Measurements from ENCODE around the gene HES2. TPM values are rescaled to one million over a fixed set of nuclear protein-coding genes. Genes with fewer than 3 reads are reported as not detected.
"Not testable (repeated sequence)": the region's sequence is repeated elsewhere in the genome, so short reads cannot be mapped to it uniquely, and the experiment has no call there.

Gene HES2
- total RNA-seq, 2 experiments from 2014 or later: not detected

DNA sequence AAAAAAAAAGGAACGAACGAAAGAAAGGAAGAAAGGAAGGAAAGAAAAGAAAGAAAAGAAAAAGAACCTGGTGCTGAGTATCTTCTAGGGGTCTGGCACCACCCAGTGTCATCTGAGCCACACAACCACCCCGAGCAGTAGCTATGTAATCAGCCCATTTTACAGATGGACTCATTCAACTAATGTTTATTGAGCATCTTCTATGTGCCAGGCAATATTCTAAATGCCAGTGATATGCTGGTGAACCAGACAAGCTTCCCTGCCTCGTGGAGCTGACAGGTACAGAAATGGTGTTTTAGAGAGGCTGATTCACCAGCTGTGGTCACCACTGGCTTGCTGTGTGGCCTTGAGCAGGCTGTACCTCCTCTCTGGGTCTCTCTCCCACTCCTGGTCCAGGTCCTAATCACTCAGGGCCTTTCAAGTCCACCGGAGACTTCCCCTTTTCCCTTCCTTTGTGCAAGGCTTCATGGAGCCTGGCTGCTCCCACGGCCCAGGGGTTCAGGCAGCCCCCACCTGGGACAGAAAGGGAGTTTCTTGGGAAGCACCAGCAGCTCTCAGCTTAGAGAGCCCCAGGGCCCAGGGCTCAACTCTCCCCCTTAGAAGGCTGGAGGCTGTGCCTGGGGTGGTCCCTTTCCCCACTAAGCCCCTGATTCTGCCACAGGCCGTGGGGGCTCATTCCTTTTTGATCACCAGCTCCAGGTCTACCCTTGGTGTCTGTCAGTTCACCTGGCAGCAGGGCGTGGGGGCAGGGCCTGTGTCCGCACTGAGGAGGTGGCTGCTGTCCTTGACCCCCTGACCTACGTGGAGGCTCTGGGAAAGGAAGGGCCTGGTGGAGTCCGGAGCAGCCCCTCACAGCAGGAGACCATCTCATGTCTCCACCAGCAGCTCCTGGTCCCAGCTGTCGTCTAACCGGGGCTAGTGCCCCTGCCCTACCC is 12.2 kb upstream of the HES2 start:
- H3K4me1 Mint-ChIP-seq, H3K9me3 Mint-ChIP-seq, H3K27ac Mint-ChIP-seq, H3K4me3 Mint-ChIP-seq, H3K27me3 Mint-ChIP-seq, DNase-seq, H3K36me3 Mint-ChIP-seq: not testable (repeated sequence)

DNA sequence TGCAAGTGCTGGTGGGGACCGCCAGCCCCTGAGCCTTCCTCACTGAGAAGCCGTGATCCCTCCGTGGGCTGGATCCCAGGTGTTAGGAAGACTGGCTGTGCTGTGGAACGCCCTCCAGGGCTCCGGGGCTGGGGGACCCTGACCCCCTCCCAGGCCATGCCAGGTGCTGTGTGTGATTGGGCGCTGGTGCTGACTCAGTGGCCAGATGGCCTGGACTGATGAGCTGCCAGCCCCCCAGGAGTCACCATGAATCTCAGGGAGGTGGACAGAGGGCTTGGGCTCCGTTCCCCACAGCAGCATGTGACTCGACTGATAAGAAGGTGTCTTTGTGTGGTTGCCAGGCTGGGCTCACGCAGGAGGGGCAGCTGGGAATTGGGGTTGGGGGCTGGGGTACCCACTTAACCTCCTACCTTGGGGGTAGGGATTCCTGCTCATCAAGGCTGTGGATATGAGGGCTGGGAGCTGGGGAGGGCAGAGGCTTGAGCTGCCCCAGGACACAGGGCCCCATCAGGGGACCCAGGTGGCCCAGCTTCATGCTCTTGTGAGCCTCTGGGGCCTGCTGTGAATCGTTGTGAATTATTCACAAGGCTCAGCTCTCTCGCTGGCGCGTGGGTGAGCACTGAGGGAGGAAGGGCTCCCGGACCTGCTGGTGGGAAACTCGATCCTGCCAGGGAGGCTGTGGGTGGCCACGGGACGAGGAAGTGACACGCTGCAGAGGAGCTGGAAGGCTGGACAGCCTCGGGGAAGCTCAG is 10.1 kb upstream of the HES2 start:
- not testable (repeated sequence) for H3K27ac Mint-ChIP-seq, H3K4me3 Mint-ChIP-seq

DNA sequence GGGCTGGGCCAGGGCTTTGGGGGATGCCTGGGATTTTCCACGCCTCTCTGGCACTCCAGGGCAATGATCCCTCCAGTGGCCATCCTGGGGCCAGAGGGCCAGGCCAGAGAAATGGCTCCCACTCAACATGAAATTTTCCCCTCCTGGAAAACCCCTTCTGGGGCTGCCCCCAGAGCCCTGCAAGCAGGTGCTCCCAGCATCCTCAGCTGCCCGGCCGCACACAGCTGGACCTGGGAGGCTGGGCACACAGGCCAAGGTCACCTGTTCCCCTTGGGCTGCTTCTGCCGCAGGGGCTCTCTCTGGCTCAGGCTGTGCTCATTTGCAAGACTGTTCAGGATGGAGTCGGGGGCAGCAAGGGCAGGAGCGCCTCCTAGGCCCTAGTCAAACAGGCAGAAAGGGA is 8.7 kb upstream of the HES2 start:
- H3K27ac Mint-ChIP-seq, H3K4me3 Mint-ChIP-seq, DNase-seq, H3K4me1 Mint-ChIP-seq, H3K9me3 Mint-ChIP-seq, H3K36me3 Mint-ChIP-seq: not testable (repeated sequence)
- peaks cover 32% of the 10 kb centered on the region for H3K27me3 Mint-ChIP-seq

More for the DNA sequence above, 10.1 kb upstream of the HES2 start:
- H3K27me3 Mint-ChIP-seq: peaks cover 22% of the 10 kb centered on the region
- DNase-seq, H3K9me3 Mint-ChIP-seq, H3K36me3 Mint-ChIP-seq, H3K4me1 Mint-ChIP-seq: not testable (repeated sequence)

DNA sequence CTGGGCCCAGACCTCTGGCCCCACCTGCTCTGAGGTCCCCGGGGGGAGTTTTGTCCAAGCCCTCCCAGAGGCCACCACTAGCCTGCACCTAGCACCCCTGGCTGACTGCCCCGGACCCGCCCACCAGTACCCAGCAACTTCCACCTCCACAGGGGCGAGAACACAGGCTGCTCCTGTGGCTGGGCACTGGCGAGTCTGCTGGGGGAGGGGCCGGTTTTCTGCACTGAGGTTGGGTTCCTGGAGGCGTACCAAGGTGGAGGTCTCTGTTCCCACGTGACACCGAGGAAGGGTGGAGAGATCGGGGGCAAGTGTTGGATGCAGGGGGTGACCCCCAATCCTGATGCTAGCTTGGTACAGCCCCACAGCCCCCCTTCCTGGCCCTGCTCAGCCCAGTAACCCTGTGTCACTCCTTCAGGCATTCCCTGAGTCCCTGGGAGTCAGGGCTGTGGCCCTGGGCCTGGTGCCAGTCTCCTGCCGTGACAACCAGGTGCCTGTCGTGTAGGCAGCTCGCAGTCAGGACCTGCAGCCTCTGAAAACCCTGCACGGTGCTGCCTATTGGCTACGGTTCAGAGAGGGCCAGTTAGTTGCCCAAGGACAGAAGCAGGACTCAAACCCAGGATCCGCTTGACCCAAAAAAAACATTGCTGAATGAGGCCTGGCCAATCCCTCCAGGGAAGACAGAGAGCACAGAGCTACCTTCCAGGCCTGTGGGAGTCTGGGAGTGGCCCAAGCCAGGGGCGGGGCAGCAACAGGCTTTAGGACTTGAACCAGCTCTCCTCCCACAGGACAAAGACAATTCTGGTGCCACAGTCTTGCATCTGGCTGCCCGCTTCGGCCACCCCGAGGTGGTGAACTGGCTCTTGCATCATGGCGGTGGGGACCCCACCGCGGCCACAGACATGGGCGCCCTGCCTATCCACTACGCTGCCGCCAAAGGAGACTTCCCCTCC is 8.0 kb upstream of the HES2 start:
- no peak overlapping the region for H3K27ac Mint-ChIP-seq
- no peaks in the 10 kb centered on the region for H3K36me3 Mint-ChIP-seq
- peaks cover 35% of the 10 kb centered on the region for H3K27me3 Mint-ChIP-seq
- DNase-seq: no peak
- no peak overlapping the region for H3K4me3 Mint-ChIP-seq
- no peaks in the 10 kb centered on the region for H3K9me3 Mint-ChIP-seq
- H3K4me1 Mint-ChIP-seq: peaks cover 3% of the 10 kb centered on the region

DNA sequence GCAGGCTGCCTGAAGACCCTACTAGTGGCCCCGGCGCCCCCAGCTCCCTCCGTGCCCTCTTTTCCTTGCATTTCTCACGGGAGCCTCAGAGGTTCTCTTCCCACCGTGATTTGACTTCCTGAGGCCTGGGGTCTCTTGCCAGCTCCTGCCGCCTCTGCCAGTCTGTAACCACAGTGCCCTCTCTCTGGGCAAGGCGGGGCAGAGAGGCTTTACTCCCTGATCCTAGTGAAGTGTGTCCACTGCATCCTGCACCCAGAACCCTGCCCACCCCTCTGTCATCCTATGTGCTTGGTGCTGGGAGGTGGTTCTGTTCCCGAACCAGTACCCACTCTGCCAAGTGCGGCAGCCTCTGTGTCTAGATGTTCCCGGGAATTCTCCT is 7.2 kb upstream of the HES2 start:
- Mint-ChIP-seq H3K4me3 (no peak overlapping the region), H3K27ac (no peak overlapping the region), H3K27me3 (peaks cover 42% of the 10 kb centered on the region), H3K9me3 (no peaks in the 10 kb centered on the region), H3K4me1 (peaks cover 3% of the 10 kb centered on the region), H3K36me3 (no peaks in the 10 kb centered on the region)
- no peak for DNase-seq

DNA sequence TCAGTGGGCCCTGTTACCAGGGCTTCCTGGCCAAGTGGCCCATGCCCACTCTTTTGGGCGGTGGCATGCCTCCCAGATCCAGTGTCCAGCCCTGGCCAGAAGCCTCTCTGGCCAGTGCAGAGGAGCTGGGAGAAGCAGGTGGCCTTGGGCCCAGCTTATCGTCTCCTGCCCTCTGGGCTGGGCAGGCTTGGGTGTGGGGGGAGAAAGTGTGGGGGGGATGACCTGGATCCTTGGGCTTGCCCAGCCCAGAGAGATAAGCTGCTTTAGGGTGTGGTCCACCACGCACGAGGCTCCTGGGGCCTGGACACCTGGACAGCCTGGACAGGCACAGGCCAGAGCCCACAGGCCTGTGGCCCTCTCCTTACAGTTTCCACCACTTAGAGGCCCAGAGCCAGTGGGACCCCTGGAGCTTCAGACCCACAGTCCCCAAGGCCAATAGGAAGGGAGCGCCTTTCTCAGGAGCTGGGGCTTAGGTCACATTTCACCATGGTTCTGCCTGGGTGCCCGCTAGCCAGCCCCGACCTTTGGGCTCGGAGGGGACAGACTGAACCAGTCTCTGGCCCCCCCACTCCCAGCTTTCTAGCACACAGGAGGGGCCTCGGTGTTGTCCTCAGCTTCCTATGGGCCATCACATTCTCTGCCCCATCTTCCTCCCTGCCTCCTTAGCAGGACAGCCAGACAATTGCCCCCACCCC is 6.7 kb upstream of the HES2 start:
- no peaks in the 10 kb centered on the region for H3K9me3 Mint-ChIP-seq
- no peak for DNase-seq

DNA sequence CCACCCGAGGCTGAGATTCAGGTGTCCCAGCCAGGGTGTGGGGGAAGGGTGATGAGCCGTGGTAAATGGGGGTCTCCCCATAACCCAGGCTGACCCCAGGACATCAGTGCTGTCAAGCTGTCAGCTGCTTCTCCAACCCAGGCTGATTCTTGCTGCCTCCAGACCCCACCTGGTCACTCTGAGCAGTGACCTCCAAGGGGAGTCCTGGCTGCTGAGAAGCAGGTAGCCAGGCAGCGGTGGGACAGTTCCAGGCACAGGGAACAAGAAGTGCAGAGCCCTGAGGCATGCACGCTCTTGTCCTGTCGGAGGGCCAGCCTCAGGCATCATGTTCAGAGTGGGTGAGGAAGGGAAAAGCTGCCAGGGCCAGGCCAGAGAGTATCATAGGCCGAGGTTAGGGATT is 5.9 kb upstream of the HES2 start:
- DNase-seq: no peak
- H3K27me3 Mint-ChIP-seq: peaks cover 56% of the 10 kb centered on the region
- H3K4me3 Mint-ChIP-seq: no peak overlapping the region
- peaks cover 3% of the 10 kb centered on the region for H3K4me1 Mint-ChIP-seq
- H3K36me3 Mint-ChIP-seq: no peaks in the 10 kb centered on the region
- no peak overlapping the region for H3K27ac Mint-ChIP-seq
- H3K9me3 Mint-ChIP-seq: no peaks in the 10 kb centered on the region

More for the DNA sequence above, 6.7 kb upstream of the HES2 start:
- Mint-ChIP-seq H3K27me3 (peaks cover 48% of the 10 kb centered on the region), H3K27ac (no peak overlapping the region), H3K4me3 (no peak overlapping the region), H3K4me1 (peaks cover 3% of the 10 kb centered on the region), H3K36me3 (no peaks in the 10 kb centered on the region)

DNA sequence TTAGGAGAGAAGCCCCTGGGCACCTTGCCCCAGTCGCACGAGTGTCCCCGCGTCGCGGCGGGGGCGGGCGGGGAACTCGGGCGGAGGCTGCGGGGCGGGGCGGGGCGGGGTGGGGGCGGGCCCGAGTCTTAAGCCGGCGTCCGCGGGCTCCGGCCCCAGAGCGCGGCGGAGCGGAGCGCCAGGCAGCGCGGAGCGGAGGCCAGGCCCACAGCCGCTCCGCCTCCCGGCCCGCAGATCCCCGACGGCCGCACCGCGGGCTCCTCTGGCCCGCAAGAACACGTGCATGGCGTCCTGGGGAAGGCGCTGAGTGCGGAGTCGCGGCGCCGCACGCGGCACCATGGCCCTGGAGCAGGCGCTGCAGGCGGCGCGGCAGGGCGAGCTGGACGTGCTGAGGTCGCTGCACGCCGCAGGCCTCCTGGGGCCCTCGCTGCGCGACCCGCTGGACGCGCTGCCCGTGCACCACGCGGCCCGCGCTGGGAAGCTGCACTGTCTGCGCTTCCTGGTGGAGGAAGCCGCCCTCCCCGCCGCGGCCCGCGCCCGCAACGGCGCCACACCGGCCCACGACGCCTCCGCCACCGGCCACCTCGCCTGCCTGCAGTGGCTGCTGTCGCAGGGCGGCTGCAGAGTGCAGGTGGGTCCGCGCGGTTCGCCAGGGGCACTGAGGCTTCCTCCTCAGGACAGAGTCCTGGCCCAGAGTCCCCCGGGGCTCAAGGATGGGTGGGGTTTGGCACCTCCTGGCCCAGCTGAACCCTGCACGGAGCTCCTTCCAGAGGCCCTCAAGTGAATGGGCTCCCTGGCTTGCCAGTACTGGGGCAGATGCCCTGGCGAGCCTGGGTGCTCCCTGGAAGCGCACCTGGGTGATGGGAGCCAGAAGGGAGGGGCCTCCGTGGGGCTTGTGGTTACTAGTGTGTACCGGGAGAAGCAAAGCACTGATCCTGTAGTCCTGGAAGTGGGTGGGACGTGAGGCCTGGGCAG is 5.2 kb upstream of the HES2 start, which contains the start of gene ESPN:
TSS of gene ESPN (plus strand) at position 158 of the 975 bp plus-strand sequence. CDS start at position 338, 180 bp downstream.
- DNase-seq: no peak
- Mint-ChIP-seq H3K36me3 (no peaks in the 10 kb centered on the region), H3K9me3 (no peaks in the 10 kb centered on the region), H3K4me1 (peaks cover 3% of the 10 kb centered on the region), H3K27ac (no peak within 1 kb of the TSS), H3K4me3 (peak within 1 kb of the TSS; percentile 14), H3K27me3 (peaks cover 63% of the 10 kb centered on the region)

DNA sequence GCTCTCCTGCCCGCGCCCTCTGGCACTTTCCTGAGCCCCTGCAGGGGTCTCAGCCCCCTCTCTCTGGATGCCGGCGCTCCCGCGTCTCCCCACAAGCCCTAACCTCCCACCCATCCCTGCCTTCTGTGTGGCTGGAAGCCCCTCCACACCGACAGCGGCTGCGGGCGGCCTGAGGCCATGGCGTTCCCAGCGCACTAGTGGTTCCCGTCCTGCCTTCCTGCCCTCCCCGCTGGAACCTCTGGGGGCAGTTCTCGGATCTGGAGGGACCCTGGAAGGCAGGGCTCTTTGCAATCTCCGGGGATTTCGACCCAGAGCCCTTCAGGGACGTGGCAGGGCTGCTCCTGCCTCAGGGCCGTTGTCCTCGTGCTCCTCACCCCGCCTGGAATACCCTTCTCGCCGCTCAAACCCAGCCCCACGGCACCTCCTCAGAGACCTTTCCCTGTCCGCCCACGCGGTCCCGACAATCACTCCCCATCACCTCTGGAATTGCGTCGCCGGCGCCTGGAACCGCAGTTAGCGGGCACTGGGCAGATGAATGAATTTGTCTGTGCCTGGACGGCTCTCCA is 4.4 kb upstream of the HES2 start:
- Mint-ChIP-seq H3K36me3 (no peaks in the 10 kb centered on the region), H3K4me1 (peaks cover 4% of the 10 kb centered on the region), H3K27me3 (peaks cover 67% of the 10 kb centered on the region), H3K9me3 (no peaks in the 10 kb centered on the region), H3K27ac (no peak overlapping the region), H3K4me3 (no peak overlapping the region)
- DNase-seq: no peak

DNA sequence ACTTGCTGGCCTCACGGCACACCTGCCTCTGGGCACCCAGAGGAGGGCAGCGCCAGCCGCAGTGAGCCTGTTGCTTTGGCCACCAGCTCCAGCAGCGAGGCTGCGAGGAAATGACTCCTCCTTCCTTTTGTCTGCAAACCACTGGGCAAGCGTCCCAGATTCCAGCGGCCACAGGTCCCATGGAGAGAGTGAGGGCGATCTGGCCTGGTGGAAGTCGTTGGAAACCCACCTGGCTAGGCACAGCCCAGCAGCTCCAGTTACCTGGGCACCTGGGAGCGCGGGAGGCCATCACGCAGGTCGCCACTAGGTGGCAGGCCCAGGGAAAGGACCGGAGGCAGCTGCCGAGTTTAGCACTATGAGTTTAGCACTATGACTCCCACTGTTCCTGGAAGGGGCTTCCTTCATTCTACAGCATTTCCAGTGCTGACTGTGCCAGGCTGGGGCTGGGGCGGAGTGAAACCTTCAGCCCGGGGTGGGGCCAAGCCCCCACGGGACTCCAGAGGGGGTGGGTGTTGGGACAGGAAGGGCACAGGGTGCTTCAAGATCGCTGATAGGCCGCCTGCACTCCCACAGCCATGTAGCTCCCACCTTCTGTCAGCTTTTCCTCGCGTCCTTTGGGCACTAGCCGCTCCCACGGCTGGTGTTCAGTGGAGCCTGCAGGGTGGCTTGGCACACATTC is 3.7 kb upstream of the HES2 start:
- Mint-ChIP-seq H3K9me3 (no peaks in the 10 kb centered on the region), H3K27ac (no peak overlapping the region), H3K4me3 (no peak overlapping the region), H3K27me3 (peaks cover 70% of the 10 kb centered on the region), H3K4me1 (peaks cover 4% of the 10 kb centered on the region), H3K36me3 (no peaks in the 10 kb centered on the region)
- DNase-seq: peak; percentile 74

DNA sequence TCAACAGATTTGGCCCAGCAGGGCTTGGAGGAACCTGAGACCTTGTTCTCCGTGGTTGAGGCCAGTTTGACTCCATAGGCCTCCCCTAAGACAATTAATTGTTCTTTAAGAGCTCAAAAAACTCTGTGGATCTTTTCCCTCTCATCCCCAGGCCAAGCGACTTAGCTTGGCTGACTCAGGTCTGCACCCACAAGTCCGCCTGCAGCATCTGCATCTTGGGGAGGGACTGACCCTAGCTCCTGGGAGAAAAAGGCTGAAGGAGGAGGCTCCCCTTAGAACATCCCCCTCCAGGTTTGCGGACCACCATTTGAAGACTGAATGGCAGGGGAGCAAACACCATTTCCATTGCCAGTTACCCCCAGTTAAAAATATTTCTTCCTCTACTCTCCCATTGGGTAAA is 1.5 kb upstream of the HES2 start:
- DNase-seq: no peak
- H3K27me3 Mint-ChIP-seq: peaks cover 78% of the 10 kb centered on the region
- H3K4me1 Mint-ChIP-seq: peaks cover 4% of the 10 kb centered on the region
- no peak overlapping the region for H3K27ac Mint-ChIP-seq
- H3K36me3 Mint-ChIP-seq: no peaks in the 10 kb centered on the region
- H3K9me3 Mint-ChIP-seq: no peaks in the 10 kb centered on the region
- H3K4me3 Mint-ChIP-seq: no peak overlapping the region

DNA sequence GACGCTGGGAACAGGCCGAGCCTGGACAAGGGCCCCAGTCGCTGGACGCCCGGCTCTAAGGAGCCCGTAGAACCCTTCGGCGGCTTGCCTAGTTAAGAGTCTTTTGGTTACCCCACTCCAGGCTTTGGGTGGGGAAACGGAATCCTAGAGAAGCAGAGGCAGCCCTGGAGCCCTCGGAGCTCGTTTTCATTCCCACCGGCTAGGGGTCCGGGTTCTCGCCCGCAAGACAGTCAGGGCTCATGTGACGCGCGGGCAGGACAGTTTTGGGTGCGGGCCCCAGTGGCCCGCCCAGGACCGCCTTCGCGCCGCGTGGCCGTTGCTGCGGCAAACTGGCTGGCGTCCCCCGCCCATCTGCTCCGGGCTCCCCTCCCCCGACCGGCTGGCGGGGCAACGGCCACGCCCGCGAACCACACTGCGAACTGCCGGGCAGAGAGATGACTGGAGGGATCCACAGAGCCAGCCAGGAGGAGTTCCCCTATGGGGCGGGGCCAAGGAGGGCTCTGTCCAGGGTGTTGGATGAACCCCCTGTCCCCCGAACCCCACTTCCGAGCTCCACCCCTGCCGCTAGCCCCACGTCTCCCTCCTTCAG is 829 bp upstream of the HES2 start:
- no peaks in the 10 kb centered on the region for H3K36me3 Mint-ChIP-seq
- H3K9me3 Mint-ChIP-seq: no peaks in the 10 kb centered on the region
- no peak overlapping the region for H3K4me3 Mint-ChIP-seq
- DNase-seq: peak; percentile 20
- peaks cover 4% of the 10 kb centered on the region for H3K4me1 Mint-ChIP-seq
- peaks cover 81% of the 10 kb centered on the region for H3K27me3 Mint-ChIP-seq
- H3K27ac Mint-ChIP-seq: no peak overlapping the region

Data from activated naive CD8-positive, alpha-beta T cell treated with anti-CD3 and anti-CD28 coated beads for 36 hours (primary cell).